ENCODE data around the gene LAMA4.
A peak's percentile ranks its signal among the peaks of the same experiment; 100 is the strongest.

The LAMA4 gene, protein sequence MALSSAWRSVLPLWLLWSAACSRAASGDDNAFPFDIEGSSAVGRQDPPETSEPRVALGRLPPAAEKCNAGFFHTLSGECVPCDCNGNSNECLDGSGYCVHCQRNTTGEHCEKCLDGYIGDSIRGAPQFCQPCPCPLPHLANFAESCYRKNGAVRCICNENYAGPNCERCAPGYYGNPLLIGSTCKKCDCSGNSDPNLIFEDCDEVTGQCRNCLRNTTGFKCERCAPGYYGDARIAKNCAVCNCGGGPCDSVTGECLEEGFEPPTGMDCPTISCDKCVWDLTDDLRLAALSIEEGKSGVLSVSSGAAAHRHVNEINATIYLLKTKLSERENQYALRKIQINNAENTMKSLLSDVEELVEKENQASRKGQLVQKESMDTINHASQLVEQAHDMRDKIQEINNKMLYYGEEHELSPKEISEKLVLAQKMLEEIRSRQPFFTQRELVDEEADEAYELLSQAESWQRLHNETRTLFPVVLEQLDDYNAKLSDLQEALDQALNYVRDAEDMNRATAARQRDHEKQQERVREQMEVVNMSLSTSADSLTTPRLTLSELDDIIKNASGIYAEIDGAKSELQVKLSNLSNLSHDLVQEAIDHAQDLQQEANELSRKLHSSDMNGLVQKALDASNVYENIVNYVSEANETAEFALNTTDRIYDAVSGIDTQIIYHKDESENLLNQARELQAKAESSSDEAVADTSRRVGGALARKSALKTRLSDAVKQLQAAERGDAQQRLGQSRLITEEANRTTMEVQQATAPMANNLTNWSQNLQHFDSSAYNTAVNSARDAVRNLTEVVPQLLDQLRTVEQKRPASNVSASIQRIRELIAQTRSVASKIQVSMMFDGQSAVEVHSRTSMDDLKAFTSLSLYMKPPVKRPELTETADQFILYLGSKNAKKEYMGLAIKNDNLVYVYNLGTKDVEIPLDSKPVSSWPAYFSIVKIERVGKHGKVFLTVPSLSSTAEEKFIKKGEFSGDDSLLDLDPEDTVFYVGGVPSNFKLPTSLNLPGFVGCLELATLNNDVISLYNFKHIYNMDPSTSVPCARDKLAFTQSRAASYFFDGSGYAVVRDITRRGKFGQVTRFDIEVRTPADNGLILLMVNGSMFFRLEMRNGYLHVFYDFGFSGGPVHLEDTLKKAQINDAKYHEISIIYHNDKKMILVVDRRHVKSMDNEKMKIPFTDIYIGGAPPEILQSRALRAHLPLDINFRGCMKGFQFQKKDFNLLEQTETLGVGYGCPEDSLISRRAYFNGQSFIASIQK (N-terminal part only)

DNA sequence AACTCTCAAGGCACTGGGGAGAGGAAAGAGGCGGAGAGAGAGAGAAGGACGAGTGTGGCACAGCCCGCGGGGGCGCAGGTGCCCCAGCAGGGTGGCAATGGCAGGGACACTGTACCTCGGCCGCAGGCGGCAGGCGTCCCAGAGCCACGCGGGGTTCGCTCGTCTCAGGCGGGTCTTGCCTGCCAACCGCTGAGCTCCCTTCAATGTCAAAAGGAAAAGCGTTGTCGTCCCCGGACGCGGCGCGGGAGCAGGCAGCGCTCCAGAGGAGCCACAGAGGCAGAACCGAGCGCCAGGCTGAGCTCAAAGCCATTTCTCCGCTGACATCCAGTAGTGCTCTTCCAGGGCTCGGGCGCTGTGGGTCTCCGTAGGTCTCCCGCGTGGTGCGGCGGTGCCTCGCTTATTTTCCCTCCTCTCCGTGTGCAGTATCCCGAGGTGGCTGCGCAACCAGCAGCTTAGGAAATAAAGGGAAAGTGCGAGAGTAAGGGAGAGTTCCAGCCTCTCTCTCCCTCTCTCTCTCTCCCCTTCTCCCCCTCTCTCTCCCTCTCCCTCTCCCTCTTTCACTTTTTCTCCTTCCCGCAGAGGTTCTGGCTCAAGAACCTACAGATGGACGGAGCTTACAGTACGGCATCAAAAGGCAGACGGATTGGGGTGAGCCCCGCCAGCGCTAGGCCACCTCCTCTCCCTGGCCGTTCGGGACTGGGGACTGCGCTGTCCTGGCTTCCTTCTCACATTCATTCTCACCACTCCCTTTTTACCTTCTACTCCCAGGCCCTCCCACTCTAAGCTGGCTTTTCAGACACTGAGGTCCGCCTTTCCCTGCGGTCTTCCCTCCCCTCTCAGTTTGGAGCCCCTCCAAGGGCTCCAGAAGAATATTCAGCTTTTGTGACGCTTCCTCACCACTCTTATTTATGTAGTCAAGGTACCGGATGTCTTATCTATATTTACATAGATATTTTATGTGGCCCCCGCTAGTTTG is at the start of gene LAMA4:
Gene LAMA4, minus strand, starts transcription at position 727 of the 976 bp plus-strand sequence. Its CDS starts 417 bp downstream, at position 310.
- DNase-seq, result peak; percentile 46

- no peak for DNase-seq
Observed at GRCh38 chr6:112302142-112302705, 47.9 kb upstream of the LAMA4 start.

DNA sequence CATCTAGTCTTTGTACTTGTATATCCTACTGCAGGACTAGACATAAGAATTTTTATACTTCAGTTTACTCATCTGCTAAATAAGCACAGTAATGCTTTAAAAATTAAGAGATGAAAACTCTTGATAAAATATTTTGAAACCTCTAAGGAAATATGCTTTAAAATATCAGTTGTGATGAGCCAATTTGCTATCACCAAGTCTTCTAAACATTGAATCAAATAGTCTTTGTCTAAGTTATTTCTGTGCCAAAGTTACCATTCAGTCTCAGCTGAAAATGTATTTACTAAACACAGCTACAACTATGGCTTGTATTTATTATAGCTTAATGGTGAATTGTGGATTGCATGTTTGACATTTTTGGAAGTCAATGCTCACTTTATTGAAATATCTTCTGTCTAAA is 46.5 kb upstream of the LAMA4 start:
- no peak for DNase-seq

DNA sequence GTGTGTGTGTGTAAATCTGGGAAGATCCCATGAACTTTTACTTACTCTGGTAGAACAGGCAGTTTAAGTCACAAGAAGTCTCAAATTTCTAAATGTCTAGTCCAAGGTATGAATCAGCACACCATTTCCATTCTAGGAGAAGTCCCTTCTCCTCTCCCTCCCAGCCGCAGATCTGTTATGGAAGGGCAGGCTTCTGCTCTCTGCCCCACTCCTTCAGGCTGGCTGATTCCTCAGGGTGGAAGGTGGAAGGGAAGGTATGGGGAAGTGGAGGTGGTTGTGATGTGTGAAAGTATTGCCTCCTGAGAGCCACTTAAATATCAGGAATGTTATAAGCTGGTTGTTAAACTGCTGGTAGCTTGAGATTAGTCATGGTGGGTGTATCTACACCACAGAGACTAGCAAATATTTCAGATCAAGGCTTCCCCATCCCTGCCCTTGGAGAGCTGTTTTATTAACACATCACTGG is 44.5 kb upstream of the LAMA4 start:
- DNase-seq, result no peak

- DNase-seq, result no peak
Observed at GRCh38 chr6:112298021-112298745, 43.8 kb upstream of the LAMA4 start.

GRCh38 chr6:112296694-112297093 is 42.3 kb upstream of the LAMA4 start:
- no peak for DNase-seq

GRCh38 chr6:112296122-112296521 is 41.8 kb upstream of the LAMA4 start:
- peak; percentile 46 for DNase-seq

DNA sequence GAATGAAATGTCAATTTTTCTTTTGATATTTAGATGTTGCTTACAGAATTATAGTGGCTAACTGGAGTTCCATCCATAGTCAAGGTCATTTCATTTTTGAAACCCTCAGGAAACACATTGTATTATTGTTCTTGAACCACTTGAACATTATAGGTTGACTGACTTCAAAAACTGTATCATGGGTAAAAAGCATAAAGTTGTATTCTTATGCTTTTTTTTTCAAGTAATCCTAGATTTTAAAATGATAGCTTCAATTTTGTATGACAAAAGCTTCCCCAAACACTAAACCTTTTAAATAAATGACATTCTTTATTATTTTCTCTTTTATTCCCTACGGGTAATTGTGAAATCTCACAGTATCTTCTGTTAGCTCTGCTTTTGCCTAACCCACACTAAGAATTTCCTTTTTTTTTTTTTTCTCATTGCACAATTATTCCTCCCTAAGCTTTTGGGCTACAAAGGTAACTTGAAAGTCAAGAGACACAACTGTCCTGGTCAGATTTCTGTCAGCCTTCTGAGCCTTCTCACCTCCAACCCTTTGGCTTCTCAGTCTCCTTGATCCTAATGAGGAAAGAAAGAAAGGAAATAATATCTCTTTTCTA is 36.9 kb upstream of the LAMA4 start:
- DNase-seq, result no peak

DNA sequence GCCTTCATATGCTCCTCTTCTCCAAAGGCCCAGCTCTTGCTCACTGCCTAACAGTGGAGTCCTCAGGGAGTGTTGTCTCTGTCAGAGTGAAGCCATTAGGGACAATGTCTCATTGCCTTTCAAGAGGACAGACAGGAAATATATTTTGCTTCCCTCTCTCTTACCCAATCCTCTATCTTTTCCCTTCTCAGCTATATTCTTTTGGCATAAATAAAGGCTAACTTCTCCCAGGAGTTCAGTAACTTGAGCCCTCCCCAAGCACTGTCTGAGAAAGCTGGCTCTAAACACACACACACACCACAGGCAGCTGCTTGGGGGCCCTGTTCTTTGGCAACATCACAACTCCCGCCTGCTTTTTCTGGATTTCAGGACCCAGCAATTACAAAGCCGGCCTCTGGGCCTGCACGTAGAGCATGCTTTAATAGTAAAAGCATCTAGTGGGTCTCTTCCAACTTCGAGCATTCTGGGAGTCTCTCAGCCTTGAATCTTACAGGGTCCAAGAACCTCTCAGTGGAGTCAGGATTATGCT is 34.7 kb upstream of the LAMA4 start:
- no peak for DNase-seq

GRCh38 chr6:112288475-112288874 is 34.1 kb upstream of the LAMA4 start:
- no peak for DNase-seq

DNA sequence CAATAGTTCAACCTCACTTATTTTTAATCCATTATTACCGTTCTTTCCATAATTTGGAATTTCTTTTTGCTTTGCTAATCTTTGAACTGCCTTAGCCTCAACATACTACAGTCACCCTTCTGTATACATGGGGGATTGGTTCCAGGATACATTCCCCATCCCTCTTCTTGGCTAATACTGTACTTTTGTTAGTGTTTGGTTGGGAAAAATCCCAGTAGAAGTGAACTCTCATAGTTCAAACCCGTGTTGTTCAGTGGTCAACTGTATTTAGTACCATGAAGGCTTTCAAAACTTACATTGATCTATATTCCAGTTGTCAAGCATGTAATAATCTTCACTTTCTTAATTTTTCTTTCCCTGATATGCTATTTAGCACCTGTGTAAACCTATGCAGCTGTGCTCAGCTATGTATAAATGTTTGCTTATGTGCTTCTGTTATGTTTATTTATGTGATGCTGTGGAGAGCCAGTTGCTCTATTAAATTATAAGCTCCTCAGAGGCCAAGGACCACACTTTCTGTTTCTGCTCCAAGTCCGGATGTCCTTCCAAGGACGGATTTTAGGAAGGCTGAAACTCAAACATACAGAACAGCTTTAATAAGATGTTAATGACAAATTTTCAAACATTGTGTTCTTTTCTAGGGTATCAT is 33.3 kb upstream of the LAMA4 start:
- no peak for DNase-seq

DNA sequence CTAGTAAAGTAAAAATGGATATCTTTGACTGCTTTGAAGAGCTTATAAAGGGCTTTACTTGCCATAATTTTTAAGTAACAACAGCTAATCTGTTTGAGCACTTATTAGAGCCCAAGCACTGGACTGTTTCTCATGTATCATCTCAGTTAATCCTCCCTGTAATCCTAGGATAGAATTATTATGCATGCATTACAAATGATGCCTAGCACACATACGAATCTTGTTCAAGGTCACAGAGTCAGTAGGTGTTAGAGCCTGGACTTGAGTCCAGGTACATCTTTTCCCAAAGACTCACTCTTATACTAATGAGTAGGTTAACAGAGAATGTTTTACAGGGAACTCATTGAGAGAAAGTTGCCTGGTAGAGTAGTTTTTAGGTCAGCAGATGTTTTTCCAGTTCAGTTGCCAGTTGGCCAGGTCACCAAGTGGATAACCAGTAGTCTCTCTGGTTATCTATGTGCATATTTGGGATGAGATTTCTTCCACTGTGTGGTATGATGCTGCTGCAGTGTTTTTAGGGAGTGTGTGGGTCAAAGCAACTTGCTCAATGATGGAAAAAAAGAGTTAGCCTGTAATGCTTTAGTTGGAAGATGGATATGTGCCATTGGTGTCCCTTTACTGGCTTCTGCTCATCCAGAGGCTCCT is 32.3 kb upstream of the LAMA4 start:
- no peak for DNase-seq

GRCh38 chr6:112286010-112286409 is 31.6 kb upstream of the LAMA4 start:
- peak; percentile 85 for DNase-seq

DNA sequence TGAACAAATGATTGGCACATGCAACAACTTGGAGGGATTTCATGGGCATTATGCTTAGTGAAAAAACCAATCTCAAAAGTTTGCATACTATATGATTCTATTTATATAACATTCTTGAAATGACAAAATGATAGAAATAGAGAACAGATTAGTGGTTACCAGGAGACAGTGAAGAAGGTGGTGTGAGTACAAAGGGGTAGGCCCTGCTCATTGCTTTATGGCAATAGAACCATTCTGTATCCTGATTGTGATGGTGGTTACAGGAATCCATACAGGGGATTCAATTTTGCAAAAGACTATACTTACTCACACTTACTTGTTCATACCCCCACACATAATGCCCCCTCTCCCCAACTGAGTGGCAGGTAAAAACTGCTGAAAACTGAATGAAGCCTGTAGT is 30.2 kb upstream of the LAMA4 start:
- DNase-seq, result no peak

- DNase-seq, result no peak
Observed at GRCh38 chr6:112283621-112284020, 29.3 kb upstream of the LAMA4 start.

DNA sequence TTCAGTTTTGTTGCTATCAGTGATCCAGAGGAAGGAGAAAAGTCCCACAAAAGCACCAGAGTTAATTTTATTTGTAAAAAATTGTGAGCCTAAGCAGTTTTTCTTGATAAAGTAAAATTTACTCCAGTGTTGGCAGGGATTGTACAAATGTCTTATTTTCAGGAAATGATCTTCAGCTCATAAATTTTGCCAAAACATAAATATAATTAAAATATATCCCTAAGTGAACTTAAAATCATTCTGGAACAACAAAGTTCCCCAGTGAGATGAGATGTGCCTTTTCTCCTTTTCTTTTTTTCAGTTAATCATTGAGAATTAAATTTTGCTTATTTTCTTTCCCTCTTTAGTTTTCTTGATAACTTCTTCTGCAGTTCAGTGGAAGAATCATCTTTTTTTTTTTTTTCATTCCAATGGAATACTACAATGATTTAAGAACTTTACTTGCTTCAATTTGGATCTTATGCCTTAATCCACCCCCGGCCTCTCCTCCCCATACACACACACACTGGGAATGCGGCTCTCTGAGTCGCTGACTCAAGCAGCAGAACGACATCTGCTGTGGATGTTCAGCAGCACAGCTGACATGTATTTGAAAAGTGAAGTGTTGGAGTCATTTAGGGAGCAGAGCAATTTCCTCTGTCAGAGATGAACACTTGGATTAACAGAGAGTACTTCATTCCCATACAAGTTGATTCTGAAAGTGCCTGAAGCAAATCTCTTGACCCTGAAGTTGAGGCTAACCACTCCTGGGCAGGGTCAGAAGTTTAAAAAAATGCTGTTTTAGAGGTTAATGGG is 27.7 kb upstream of the LAMA4 start:
- no peak for DNase-seq

GRCh38 chr6:112279031-112279935 is 24.9 kb upstream of the LAMA4 start:
- DNase-seq, result no peak

All from hematopoietic multipotent progenitor cell treated with erythropoietin and hydrocortisone succinate and interleukin-3 and kit ligand, for 4 days (in vitro differentiated cells).